Mammary epithelial cell (primary cell): ENCODE results near the gene A2M.

ENCODE experiments used
- CTCF ChIP-seq, 2 donors: IDR thresholded peaks in 1 of 2; conservative IDR thresholded peaks in 1 of 2; 2 replicates each; pipeline ENCODE4 v1.5.1; 2011 to 2012; ENCODE audit warnings: inconsistent platforms in 2 of 2, low read length in 2 of 2, mild to moderate bottlenecking in 2 of 2, control low read depth in 1 of 2, low read depth in 1 of 2; ENCODE audit not compliant: insufficient read depth in 1 of 2; ENCODE audit errors: extremely low read depth in 1 of 2
- EZH2 ChIP-seq: IDR thresholded peaks from 2 replicates; pipeline ENCODE4 v1.6.1; 2012; ENCODE audit warnings: low read length, inconsistent platforms, borderline replicate concordance

- TF ChIP-seq CTCF (conservative IDR thresholded peaks at IDR 0.05 in 1 of 2, IDR thresholded peaks at IDR 0.05 in 1 of 2; ENCODE audit: extremely low read depth in 1 of 2, insufficient read depth in 1 of 2, low read depth in 1 of 2, low read length in 2 of 2) = no peak
- no peak for TF ChIP-seq EZH2
Measured at GRCh38 chr12:9095322-9095721, 20.4 kb downstream of the A2M start.
